Amniotic stem cell (primary cell): Measurements from ENCODE around the gene FUS.
"Not testable (repeated sequence)": the region's sequence is repeated elsewhere in the genome, so short reads cannot be mapped to it uniquely, and the experiment has no call there.

Experiments used
- DNase-seq: peaks from one replicate; lab custom pipeline; 2025; lab: John Stamatoyannopoulos, UW

The FUS gene

GRCh38 chr16:31143694-31144148 lies 36.2 kb upstream of the FUS start:
- no peak for DNase-seq

DNA sequence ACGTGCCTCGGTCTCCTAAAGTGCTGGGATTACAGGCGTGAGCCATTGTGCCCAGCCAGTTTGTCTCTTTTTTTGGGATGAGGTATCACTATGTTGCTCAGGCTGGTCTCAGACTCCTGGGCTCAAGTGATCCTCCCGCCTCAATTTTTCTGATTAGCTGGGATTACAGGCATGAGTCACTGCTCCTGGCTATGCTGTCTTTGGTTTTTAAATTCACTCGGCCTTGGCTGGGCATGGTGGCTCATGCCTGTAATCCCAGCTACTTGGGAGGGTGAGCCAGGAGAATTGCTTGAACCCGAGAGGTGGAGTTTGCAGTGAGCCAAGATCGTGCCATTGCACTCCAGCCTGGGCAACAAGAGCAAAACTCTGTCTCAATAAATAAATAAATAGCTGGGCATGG lies 35.5 kb upstream of the FUS start:
- DNase-seq, result not testable (repeated sequence)

DNA sequence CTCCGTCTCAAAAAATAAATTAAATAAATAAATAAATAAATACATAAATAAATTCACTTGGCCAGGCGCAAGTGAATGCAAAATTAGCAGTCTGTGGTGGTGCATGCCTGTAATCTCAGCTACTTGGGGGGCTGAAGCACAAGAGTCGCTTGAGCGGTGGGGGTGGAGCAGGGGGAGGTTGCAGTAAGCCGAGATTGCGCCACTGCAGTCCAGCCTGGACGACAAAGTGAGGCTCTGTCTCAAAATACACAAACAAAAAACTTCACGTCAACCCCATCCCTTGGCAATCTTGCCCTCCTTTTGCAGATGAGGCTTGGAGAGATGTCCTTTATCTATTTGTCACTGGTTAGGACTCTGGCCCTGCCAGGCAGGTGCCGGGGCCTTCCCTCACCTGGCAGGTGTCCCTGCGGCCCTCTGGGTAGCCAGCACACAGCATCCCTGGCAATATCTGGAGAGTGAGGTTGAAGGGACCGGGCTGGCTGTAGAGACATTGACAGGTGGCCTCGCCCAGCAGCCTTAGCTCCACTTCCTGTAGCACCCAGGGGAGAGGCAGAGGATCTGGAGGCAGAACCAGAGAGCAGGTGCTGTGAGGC lies 34.4 kb upstream of the FUS start:
- DNase-seq, result no peak

- no peak for DNase-seq
Observed at GRCh38 chr16:31147574-31147973, 32.4 kb upstream of the FUS start.

- DNase-seq, result no peak
Observed at GRCh38 chr16:31148281-31148728, 31.6 kb upstream of the FUS start.

DNA sequence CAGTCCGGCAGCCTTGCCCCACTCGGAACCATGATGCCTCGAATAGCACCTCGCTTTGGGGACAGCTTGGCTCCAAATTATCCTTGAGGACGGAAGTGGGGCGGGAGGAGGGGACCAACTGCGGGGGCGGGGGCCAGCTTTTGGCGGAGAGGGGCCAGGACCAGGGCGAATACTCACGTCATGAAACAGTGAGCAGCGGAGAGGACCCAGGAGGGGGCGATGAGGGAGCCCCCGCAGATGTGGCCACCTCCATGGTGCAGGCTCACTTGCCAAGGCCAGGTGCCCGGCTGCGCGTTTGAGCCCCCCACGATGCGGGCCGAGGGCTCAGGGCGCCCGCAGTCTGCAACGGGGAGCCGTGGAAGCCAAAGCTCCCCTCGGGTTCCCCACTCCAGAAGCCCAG lies 31.0 kb upstream of the FUS start:
- DNase-seq, result no peak

DNA sequence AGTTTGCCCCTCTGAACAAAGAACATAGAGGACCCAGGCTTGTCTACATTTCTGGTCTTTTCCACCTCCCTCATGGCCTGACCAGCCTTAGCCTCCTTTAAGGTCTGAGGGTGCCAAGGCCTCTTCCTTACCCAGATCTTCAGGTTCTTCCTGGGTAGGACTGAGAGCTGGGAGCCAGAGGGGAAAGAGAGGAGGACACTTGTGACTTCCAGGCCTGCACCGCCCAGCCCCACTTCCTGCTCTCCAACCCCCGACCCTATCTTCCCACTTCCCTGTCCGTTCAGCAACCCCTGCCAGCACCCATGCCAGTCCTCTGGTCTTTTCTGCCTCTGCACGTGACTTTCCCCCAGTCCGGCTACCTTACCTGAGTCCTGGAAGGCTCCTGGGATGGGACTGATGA lies 30.6 kb upstream of the FUS start:
- no peak for DNase-seq

- DNase-seq, result no peak
Observed at GRCh38 chr16:31149894-31150890, 29.7 kb upstream of the FUS start, which contains the start of gene PRSS36. PRSS36 (minus strand) TSS chr16:31150066; CDS start chr16:31150035, 31 bp downstream.

GRCh38 chr16:31150976-31151375 lies 29.0 kb upstream of the FUS start:
- DNase-seq, result not testable (repeated sequence)

- DNase-seq, result no peak
Observed at GRCh38 chr16:31157136-31157535, 22.8 kb upstream of the FUS start.

- DNase-seq, result no peak
Observed at GRCh38 chr16:31167315-31167714, 12.6 kb upstream of the FUS start.

DNA sequence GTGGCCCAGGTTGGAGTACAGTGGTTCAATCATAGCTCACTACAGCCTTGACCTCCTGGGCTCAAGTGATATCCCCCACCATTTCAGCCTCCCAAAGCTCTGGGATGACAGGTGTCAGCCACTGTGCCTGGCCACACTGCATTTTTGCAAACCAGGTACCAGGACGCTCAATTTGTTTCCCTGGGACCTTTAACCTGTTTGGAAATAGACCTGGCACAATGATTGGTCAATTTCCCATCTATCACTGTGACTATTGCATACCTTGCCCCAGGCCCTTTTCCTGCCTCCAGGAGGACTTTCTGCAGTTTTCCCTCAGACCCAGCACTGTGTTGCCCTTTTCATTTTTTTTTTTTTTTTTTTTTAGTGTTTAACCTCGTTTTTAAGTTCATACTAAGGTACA lies 11.1 kb upstream of the FUS start:
- no peak for DNase-seq

DNA sequence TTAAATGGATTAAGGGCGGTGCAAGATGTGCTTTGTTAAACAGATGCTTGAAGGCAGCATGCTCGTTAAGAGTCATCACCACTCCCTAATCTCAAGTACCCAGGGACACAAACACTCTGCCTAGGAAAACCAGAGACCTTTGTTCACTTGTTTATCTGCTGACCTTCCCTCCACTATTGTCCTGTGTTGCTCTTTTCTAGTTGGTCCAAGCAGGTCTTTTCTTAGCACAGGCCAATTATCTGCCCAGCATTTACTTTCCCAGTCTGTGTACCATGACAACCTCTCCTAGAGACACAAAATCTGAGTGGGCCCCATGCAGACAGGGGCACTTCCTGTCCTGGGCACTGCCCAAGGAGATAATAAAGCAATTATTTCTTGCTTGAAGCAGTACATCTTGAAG lies 9.9 kb upstream of the FUS start:
- not testable (repeated sequence) for DNase-seq

DNA sequence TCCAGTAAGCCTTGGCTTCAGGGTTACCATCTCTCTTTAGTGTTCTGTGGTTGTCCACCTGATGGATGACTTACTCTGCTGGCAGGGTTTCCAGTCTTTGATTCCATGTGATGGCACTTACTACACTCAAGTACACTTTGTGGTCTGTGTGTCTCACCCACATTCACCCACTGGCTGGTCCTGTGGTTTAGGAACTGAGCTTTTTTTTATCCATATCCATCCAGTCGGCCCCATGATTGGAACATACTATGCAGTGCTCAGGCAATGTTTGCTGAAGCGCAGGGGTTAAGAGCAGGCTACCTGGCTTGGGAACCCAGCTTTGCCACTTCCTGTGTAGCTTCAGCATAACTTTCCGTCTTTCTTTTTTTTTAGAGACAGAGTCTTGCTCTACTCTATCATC lies 2.8 kb upstream of the FUS start:
- no peak for DNase-seq

- no peak for DNase-seq
Observed at GRCh38 chr16:31179219-31179746, 656 bp upstream of the FUS start.

DNA sequence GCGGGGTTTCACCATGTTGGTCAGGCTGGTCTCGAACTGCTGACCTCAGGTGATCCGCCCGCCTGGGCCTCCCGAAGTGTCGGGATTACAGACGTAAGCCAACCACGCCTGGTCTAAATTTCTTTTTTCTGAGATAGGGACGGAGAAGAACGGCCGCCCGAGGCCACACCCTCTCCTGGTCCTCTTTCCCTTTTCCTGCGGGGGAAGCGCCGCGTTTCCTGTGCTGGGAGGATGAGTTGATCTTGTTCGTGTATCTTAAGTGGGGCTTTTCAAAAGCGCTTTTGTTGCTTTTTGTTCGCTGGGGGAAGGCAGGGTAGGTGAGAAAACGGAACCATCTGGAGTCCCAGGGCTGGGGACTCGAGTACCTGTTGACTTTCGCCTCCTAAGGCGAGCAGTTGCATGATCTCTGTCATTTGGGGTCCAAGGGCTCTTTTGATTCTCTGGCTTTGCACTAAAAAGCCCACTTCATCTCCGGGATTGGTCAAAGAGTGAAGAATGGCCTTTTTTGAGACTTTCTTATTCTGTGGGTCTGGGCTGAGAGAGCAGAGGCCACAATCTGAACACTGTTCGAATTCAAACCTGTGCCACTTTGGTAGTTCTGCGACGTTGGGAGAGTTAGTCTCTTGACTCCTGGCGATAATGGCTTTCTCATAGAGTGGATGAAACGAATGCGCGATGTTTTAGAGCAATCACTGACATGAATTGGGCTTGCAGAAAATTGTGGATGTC lies 1.3 kb downstream of the FUS start:
- no peak for DNase-seq

DNA sequence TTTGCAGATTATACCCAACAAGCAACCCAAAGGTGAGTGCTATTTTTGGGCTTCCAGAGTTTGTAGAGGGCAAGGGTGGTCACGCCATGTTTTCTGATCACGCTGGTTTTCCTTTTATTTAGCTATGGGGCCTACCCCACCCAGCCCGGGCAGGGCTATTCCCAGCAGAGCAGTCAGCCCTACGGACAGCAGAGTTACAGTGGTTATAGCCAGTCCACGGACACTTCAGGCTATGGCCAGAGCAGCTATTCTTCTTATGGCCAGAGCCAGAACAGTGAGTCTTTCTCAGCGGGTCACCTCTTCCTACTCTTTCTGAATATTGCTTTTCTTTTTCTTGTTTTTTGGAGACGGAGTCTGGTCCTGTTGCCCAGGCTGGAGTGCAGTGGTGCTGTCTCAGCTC lies 2.5 kb downstream of the FUS start:
- DNase-seq, result no peak

DNA sequence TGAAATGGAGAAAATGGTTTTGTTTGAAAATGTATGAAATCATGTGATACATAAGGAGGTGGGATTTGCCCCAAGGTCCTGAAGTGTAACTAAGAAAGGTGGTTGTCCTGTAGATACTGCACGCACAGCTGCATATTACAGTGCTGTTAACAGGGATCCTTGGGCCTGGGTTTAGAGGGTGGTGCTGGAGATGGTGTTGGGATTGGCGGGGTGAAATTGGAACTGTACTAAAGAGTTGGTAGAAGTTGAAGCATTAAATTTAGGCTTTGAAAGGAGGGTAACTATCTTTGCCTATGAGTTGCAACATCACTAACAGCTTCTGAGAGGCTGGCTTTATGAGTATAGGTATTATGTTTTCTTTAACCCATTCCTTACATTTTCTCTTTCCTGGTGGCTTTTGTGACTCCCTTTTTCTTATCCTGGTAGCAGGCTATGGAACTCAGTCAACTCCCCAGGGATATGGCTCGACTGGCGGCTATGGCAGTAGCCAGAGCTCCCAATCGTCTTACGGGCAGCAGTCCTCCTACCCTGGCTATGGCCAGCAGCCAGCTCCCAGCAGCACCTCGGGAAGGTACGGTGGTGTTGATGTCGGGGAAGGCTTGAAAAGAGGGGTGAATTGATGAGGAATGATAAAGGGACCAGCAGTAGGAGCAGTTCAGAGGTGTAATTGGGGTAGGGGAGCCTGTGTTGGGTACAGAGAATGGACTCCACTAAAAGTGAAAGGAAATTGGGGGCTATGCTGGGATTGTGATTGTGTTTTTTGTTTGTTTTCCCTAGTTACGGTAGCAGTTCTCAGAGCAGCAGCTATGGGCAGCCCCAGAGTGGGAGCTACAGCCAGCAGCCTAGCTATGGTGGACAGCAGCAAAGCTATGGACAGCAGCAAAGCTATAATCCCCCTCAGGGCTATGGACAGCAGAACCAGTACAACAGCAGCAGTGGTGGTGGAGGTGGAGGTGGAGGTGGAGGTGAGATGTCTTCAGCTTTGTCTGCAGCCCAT lies 3.8 kb downstream of the FUS start:
- no peak for DNase-seq

GRCh38 chr16:31184888-31185287 lies 4.9 kb downstream of the FUS start:
- no peak for DNase-seq

- no peak for DNase-seq
Observed at GRCh38 chr16:31185339-31185738, 5.4 kb downstream of the FUS start.

DNA sequence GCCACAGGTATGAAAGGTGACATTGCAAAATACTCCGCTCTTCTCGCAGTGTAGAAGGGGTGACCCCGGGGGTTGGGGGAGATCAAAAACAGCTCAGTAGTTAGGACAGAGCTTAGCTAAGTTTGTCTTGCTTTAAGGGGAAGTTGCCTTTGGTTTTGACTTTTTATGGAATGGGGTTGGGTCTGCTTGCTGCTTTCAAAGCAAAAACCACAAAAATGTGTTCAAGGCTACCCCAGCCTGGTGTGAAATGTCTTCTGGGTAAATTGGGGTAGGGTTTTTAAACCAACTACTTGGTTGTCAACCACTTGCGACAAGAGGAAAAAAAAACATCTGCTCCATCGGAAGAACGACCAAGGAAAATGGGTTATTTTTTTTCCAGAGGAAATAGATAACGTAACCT lies 6.2 kb downstream of the FUS start:
- DNase-seq, result no peak
